Measurements from ENCODE around the gene TBC1D32.
"Not testable (repeated sequence)": the region's sequence is repeated elsewhere in the genome, so short reads cannot be mapped to it uniquely, and the experiment has no call there.

The TBC1D32 gene

DNA sequence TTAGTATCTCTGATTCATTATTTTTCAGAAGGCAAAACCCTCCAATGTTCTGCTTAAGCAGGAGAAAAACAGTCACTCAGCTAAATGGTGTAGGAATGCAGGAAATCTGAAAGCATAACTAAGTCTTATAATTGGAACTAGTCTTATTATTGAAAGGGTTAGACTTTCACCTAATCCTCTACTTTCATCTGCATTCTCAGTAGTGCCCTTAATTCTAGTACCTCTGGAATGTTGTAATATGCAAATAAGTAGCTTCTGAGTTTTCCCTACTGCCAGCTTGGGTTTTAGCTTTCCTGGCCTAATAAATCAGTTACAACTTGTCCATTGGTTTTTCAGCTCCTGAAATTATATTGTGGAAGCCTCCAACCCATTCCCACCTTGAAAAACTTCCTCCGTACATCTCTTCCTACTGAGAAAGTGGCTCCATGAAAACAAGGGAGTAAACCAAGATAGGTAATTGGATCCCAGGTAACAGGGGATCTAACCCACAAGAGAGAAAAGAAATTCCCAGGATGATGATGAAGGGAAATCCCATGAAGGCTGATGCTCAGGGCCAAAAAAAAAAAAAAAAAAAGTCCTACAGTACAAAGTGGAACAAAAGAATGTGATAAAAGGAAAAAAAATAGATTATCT lies 147.0 kb downstream of the TBC1D32 start:
- TF ChIP-seq CTCF (IDR thresholded peaks at IDR 0.05): no peak
- Mint-ChIP-seq H3K4me3 (no peak overlapping the region), H3K27ac (no peak overlapping the region), H3K4me1 (no peaks in the 10 kb centered on the region), H3K27me3 (ENCODE audit: low read depth, poor library complexity) (no peaks in the 10 kb centered on the region), H3K36me3 (ENCODE audit: low read depth) (no peaks in the 10 kb centered on the region), H3K9me3 (no peaks in the 10 kb centered on the region)
- no peak for DNase-seq

DNA sequence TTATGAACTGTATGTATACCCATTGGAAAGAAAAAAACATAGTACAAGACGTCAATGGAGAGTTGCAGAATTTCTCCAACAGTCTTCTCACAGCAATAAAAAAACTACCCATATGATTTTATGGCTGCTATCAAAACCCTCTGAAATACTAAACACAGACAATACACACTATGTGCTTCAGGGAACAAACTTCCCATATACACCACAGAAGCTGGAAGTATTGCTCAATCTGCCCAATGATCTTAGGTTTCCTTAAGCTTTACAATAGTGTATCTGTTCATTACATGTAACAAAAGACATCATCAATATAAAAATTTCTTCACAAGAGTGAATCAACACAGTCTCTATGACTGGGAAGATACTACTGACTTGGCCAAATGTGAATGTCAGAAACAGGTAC lies 150.5 kb downstream of the TBC1D32 start:
- Mint-ChIP-seq H3K9me3 (peaks cover 6% of the 10 kb centered on the region), H3K36me3 (ENCODE audit: low read depth) (peaks cover 17% of the 10 kb centered on the region), H3K27me3 (ENCODE audit: low read depth, poor library complexity) (no peaks in the 10 kb centered on the region), H3K4me3 (no peak overlapping the region), H3K27ac (no peak overlapping the region), H3K4me1 (no peaks in the 10 kb centered on the region)
- DNase-seq: no peak
- no peak for TF ChIP-seq CTCF (IDR thresholded peaks at IDR 0.05)

- no peak for DNase-seq
- no peak for TF ChIP-seq CTCF (IDR thresholded peaks at IDR 0.05)
- H3K9me3 Mint-ChIP-seq: no peaks in the 10 kb centered on the region
- no peak overlapping the region for H3K4me3 Mint-ChIP-seq
- H3K27me3 Mint-ChIP-seq (ENCODE audit: low read depth, poor library complexity): no peaks in the 10 kb centered on the region
- H3K27ac Mint-ChIP-seq: no peak overlapping the region
- H3K36me3 Mint-ChIP-seq (ENCODE audit: low read depth): peaks cover 18% of the 10 kb centered on the region
- H3K4me1 Mint-ChIP-seq: no peaks in the 10 kb centered on the region
These were observed 158.5 kb downstream of the TBC1D32 start for GRCh38 chr6:121175827-121176226.

- not testable (repeated sequence) for H3K27me3 Mint-ChIP-seq (ENCODE audit: low read depth, poor library complexity); H3K27ac Mint-ChIP-seq; H3K4me3 Mint-ChIP-seq
These were observed 161.8 kb downstream of the TBC1D32 start for GRCh38 chr6:121172451-121172850.

DNA sequence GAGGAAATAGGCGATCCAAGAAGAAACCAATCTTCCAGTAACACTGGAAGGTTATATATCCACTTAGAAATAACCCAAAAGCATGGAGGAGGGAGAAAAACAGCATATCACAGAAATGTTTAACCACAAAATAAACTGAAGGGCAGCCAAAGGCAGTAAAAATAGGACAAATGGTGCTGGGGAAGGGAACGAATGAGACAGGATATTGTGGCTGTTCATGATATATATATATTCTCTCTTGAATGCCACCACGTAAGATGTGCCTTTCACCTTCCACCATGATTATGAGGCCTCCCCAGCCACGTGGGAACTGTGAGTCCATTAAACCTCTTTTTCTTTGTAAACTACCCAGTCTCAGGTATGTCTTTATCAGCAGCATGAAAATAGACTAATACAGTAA lies 162.4 kb downstream of the TBC1D32 start:
- H3K4me3 Mint-ChIP-seq: no peak overlapping the region
- H3K36me3 Mint-ChIP-seq (ENCODE audit: low read depth): peaks cover 13% of the 10 kb centered on the region
- no peaks in the 10 kb centered on the region for H3K27me3 Mint-ChIP-seq (ENCODE audit: low read depth, poor library complexity)
- no peaks in the 10 kb centered on the region for H3K4me1 Mint-ChIP-seq
- H3K27ac Mint-ChIP-seq: no peak overlapping the region
- no peak for TF ChIP-seq CTCF (IDR thresholded peaks at IDR 0.05)
- H3K9me3 Mint-ChIP-seq: peaks cover 11% of the 10 kb centered on the region
- no peak for DNase-seq

More at GRCh38 chr6:121172451-121172850, 161.8 kb downstream of the TBC1D32 start:
- H3K36me3 Mint-ChIP-seq (ENCODE audit: low read depth): peaks cover 13% of the 10 kb centered on the region
- not testable (repeated sequence) for H3K4me1 Mint-ChIP-seq, DNase-seq
- peaks cover 11% of the 10 kb centered on the region for H3K9me3 Mint-ChIP-seq

- H3K4me1 Mint-ChIP-seq: peaks cover 5% of the 10 kb centered on the region
- peaks cover 21% of the 10 kb centered on the region for H3K9me3 Mint-ChIP-seq
- H3K4me3 Mint-ChIP-seq: no peak overlapping the region
- no peak overlapping the region for H3K27ac Mint-ChIP-seq
- H3K27me3 Mint-ChIP-seq (ENCODE audit: low read depth, poor library complexity): no peaks in the 10 kb centered on the region
- TF ChIP-seq CTCF (IDR thresholded peaks at IDR 0.05): no peak
- peaks cover 44% of the 10 kb centered on the region for H3K36me3 Mint-ChIP-seq (ENCODE audit: low read depth)
- DNase-seq: no peak
These were observed 172.4 kb downstream of the TBC1D32 start for GRCh38 chr6:121161886-121162285.

All from nephron progenitor cell (in vitro differentiated cells).